ENCODE results near the gene FNDC1.

The FNDC1 gene

DNA sequence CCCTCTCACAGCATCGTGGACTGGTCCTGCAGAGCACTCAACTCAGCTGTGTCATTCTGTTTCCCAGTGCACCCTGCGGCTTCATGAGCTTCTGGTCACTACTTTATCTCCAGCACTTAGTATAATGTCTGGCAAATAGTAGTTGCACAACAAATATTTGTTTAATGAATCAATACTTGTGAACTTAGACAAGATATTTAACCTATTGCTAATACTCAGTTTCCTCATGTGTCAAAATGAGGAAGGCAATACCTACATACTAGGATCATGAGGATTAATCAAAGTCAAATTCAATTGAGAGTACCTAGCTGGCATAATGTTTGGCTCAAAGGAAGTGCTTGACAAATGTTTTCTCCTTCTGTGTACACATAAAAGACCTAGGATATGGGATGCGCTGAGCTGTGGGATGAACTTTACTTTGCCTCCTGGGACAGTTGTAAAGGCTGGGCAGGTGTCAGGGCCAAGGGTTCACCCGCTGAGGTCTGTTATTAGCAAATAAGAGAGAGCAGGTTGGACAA, 86.3 kb downstream of the FNDC1 start:
- TF ChIP-seq, protein P1, sequence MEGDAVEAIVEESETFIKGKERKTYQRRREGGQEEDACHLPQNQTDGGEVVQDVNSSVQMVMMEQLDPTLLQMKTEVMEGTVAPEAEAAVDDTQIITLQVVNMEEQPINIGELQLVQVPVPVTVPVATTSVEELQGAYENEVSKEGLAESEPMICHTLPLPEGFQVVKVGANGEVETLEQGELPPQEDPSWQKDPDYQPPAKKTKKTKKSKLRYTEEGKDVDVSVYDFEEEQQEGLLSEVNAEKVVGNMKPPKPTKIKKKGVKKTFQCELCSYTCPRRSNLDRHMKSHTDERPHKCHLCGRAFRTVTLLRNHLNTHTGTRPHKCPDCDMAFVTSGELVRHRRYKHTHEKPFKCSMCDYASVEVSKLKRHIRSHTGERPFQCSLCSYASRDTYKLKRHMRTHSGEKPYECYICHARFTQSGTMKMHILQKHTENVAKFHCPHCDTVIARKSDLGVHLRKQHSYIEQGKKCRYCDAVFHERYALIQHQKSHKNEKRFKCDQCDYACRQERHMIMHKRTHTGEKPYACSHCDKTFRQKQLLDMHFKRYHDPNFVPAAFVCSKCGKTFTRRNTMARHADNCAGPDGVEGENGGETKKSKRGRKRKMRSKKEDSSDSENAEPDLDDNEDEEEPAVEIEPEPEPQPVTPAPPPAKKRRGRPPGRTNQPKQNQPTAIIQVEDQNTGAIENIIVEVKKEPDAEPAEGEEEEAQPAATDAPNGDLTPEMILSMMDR (IDR thresholded peaks at IDR 0.05; ENCODE audit: control insufficient read depth, extremely low read depth, insufficient read depth) = no peak
- no peak overlapping the region for H3K4me3 ChIP-seq (ENCODE audit: low read depth, low read length)
- no peak for DNase-seq (ENCODE audit: low read depth)

DNA sequence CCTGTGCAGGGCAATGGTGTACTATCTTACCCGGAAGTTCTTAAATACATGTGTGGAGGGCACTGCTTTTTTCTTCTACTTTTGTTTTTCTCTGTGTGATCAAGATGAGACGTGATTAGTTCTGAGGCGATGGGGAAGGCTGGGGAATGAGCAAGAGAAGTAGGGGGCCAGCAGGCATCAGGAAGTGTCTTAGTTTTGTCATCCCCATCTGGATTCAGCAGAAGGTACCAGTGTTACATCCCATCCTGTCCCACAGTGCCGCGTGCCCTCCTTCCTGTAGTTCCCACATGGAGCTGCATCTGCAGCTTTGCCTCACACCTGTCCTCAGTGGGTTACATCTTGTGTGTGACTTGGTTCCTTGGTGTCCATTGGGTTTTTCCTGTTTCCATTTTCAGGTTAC, 86.9 kb downstream of the FNDC1 start:
- no peak overlapping the region for H3K4me3 ChIP-seq (ENCODE audit: low read depth, low read length)
- TF ChIP-seq, protein P1 (IDR thresholded peaks at IDR 0.05; ENCODE audit: control insufficient read depth, extremely low read depth, insufficient read depth) = no peak
- DNase-seq (ENCODE audit: low read depth) = no peak

DNA sequence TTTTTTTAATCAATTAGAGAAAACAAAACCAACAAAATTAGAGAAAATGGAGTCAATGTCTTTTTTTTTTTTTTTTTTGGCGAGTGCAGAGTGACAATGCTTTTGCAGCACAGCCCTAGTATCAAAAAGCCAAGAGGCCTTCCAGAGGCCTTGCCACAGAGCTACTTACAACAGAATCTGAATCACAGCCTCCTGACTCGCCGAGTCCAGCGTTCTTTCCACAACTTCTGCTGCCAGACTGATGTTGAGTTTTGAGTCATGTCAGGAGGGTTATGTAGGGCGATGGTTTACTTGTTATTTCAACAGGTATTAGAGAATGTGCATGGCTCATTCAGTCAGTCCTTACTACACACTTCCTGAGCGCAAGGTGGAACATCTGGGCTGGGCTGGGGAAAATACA, 88.6 kb downstream of the FNDC1 start:
- H3K4me3 ChIP-seq (ENCODE audit: low read depth, low read length) = no peak overlapping the region
- no peak for DNase-seq (ENCODE audit: low read depth)
- TF ChIP-seq, protein P1 (IDR thresholded peaks at IDR 0.05; ENCODE audit: control insufficient read depth, extremely low read depth, insufficient read depth) = no peak

DNA sequence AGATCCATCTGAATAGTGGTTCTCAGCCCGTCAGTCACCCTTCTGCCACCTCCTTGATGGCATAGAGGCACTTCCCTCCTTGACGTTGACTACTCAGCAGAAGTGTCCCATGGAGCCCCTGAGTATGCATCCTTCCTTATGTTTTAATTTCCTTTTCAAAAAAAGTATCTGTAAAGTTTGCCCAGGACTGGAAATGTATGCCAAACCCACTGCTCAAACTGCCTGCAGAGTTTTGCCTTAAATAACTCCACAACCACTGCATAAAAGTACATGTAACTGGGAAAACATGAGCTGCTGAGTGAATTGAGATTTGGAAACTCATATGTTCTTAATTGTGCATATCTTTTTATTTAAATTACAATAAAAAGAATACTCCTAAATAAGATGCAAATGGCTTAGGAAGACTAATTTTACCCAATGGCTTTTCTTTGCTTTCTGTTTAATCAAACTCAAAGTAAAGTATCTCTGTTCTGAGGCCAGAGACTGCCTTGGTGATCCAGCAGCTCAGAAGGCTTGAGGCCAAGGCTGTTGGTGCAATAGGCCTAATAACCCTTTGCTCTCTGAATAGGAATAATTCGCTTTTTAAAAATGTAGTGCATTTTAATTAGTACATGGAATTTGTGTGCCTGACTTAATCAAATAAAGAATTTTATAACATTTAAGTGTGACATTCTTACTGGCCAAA, 90.4 kb downstream of the FNDC1 start:
- TF ChIP-seq, protein P1 (IDR thresholded peaks at IDR 0.05; ENCODE audit: control insufficient read depth, extremely low read depth, insufficient read depth) = no peak
- no peak for DNase-seq (ENCODE audit: low read depth)
- H3K4me3 ChIP-seq (ENCODE audit: low read depth, low read length) = no peak overlapping the region

DNA sequence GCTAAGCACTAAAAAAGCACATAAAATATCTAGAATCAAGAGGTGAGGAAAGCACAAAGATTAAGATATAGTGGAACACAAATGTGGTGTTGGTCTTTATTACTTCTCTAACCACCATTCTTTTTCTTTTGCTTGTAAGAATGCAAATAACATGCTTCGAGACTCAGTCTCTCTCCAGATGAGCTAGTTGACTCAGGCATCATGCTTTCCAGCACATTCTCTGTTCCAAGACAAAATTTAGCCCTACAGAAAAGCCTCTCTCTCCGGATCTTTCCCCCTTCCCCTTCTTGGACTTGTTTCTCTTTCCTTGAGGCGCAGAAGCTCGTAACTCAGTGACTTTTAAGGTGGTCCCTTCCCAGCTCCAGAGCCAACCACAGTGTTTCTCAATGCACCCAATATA, 91.0 kb downstream of the FNDC1 start:
- TF ChIP-seq, protein P1 (IDR thresholded peaks at IDR 0.05; ENCODE audit: control insufficient read depth, extremely low read depth, insufficient read depth) = no peak
- no peak for DNase-seq (ENCODE audit: low read depth)
- no peak overlapping the region for H3K4me3 ChIP-seq (ENCODE audit: low read depth, low read length)

DNA sequence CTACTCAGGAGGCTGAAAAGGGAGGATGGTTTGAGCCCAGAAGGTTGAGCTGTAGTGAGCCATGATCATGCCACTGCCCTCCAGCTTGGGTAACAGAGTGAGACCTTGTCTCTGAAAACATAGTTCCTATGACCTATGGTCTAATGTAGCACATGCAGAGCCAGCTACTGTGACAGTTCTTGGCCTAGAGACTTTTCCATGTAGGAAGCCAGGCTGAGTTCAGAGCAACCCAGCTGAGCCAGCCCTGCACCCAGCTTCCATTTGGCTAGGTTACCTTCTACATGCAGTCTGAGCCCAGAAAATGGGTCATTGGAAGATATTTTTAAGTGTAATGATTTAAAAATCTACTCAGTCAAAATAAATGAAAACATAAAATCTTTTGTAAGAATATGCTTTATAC, 92.8 kb downstream of the FNDC1 start:
- H3K4me3 ChIP-seq (ENCODE audit: low read depth, low read length) = no peak overlapping the region
- no peak for DNase-seq (ENCODE audit: low read depth)
- TF ChIP-seq, protein P1 (IDR thresholded peaks at IDR 0.05; ENCODE audit: control insufficient read depth, extremely low read depth, insufficient read depth) = no peak

DNA sequence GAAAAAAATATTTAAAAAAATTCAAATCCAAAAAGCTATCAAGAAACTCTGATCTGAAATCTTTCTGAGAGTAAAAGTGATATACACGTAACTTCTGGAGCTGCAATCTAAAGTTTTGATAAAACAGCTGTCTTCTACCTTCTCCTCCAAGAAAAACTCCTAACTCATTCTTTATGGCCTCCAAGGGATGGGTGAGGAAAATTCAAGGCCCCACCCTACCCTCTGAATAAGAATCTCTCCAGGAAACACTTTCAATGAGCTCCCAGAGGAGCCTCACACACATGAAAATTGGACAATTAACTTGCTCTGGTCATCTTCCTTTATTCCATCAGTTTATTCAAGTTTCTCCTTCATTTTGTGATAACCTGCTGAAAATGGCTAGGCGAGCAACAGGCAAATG, 93.4 kb downstream of the FNDC1 start:
- H3K4me3 ChIP-seq (ENCODE audit: low read depth, low read length) = no peak overlapping the region
- TF ChIP-seq, protein P1 (IDR thresholded peaks at IDR 0.05; ENCODE audit: control insufficient read depth, extremely low read depth, insufficient read depth) = no peak
- no peak for DNase-seq (ENCODE audit: low read depth)

Measured in LNCaP clone FGC (cell line).